Activated effector memory CD4-positive, alpha-beta T cell treated with anti-CD3 and anti-CD28 coated beads, Interleukin-2, amount 50 U/mL, for 16 hours (primary cell): ENCODE results near the gene CREB3L1.

Source experiments
- DNase-seq: peaks from one replicate; pipeline ENCODE4 v3.0.0-alpha.2; 2020

Gene CREB3L1

GRCh38 chr11:46277622-46278386, at the start of gene CREB3L1:
TSS of gene CREB3L1 (plus strand) at chr11:46277662. CDS start at chr11:46278112, 450 bp downstream.
- no peak for DNase-seq

GRCh38 chr11:46229230-46229629, 48.2 kb upstream of the CREB3L1 start:
- no peak for DNase-seq

- DNase-seq, result no peak
These were observed 43.2 kb upstream of the CREB3L1 start for GRCh38 chr11:46234311-46234710.

- no peak for DNase-seq
These were observed 41.4 kb upstream of the CREB3L1 start for GRCh38 chr11:46235777-46236688.

- no peak for DNase-seq
These were observed 40.6 kb upstream of the CREB3L1 start for GRCh38 chr11:46236918-46237247.

GRCh38 chr11:46237248-46238077, 40.0 kb upstream of the CREB3L1 start:
- peak; percentile 80 for DNase-seq

- DNase-seq, result peak; percentile 86
These were observed 39.1 kb upstream of the CREB3L1 start for GRCh38 chr11:46238078-46238966.

GRCh38 chr11:46238967-46239800, 38.3 kb upstream of the CREB3L1 start:
- DNase-seq, result peak; percentile 93

- DNase-seq, result no peak
These were observed 37.7 kb upstream of the CREB3L1 start for GRCh38 chr11:46239801-46240061.

- no peak for DNase-seq
These were observed 37.1 kb upstream of the CREB3L1 start for GRCh38 chr11:46240371-46240770.

- peak; percentile 33 for DNase-seq
These were observed 36.6 kb upstream of the CREB3L1 start for GRCh38 chr11:46240861-46241260.

GRCh38 chr11:46242041-46242951, 35.2 kb upstream of the CREB3L1 start:
- DNase-seq, result no peak

- peak; percentile 95 for DNase-seq
These were observed 34.3 kb upstream of the CREB3L1 start for GRCh38 chr11:46242952-46243795.

GRCh38 chr11:46243796-46244109, 33.7 kb upstream of the CREB3L1 start:
- DNase-seq, result no peak

- DNase-seq, result no peak
These were observed 30.9 kb upstream of the CREB3L1 start for GRCh38 chr11:46246521-46246920.

- peak; percentile 47 for DNase-seq
These were observed 30.4 kb upstream of the CREB3L1 start for GRCh38 chr11:46247090-46247489.

GRCh38 chr11:46247659-46248058, 29.8 kb upstream of the CREB3L1 start:
- DNase-seq, result peak; percentile 67

- DNase-seq, result peak; percentile 14
These were observed 29.0 kb upstream of the CREB3L1 start for GRCh38 chr11:46248289-46249102.
